Measurements from ENCODE around the gene SLC12A1.

SLC12A1 gene

DNA sequence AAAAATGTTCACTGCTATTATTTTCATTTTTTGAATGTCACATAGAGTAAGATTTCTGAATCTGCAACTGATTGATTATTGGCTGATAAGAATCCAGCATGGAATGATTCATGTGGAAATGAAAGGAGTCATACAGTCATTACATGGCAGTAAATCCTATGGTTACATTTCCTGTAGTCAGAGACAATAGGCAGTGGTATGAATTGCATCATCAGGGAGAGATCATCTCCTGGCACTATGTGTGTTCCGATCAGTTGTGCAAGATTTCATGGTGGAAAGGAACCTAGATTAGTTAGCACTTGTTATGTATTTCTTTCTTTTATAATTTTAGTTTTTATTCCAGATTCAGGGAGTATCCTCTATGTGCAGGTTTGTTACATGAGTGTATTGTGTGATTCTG lies 38.8 kb downstream of the SLC12A1 start:
- peak; percentile 46 for DNase-seq

DNA sequence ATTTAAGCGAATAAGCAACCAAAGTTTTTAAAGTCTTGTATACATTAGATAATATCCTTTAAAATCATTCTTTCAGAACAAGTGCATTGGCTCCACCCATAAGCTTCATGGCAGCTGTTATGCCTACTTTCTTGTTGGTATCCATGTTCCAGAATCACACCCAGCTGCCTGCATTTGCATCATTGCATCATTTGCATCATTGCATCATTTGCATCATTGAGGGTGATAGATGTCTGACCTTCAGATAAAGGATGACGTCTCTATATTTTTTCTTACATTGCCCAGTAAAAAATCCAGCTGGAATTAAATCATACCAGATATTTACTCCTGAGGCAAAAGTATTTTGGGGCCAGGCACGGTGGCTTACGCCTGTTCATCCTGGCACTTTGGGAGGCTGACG lies 42.3 kb downstream of the SLC12A1 start:
- DNase-seq, result no peak

DNA sequence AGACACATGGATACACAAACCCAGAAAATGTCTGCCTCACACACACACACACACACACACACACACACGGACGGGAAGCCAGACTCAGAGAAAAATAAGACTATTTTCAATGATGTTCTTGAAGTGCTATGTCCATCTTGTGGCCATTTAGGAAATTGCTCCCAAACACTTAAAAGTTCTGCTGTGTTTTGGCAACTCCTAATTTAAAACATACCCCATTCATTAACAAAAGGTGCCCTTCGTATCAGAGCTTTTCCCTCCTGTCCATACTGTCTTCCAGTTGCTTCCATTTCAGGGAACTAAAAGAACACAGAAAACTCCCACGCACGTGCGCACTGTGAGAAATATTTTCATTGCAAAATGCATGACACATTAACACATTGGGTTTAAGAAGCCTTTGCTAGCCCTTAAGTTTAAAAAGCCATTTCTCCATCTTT lies 44.6 kb downstream of the SLC12A1 start:
- DNase-seq, result peak; percentile 87

DNA sequence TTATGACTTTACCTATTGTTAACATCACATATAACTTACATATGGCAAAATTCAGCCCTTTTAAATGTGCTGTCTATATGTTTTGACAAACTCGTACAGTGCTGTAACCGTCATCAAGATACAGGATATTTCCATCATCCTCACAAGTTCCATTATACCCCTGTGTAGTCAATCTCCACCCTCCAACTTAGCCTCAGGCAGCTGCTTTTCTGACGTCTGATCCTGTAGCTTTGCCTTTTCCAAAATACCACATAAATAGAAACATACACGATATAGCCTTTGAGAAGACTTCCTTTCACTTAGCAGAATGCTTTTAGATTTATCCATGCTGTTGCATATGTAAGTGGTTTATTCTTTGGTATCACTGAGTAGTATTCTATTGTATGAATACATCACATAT lies 47.1 kb downstream of the SLC12A1 start:
- no peak for DNase-seq

DNA sequence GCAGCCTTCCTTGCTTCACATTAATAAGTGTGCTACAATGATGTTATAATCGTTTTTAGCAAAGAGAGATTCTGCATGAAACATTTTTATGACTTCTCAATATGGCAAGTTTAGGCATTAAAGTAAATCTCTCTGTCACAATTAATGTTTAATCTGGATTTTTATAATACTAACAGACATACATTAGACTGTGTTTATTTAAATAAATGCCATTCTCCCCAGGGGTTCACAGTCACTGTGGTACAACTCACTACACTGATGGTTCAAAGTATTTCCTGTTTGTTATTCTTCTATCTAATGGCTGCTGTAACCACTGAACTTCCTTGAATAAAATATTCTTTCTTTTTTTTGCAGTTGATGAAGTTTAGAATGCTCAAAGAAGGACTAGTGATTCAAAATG lies 59.0 kb downstream of the SLC12A1 start:
- peak; percentile 12 for DNase-seq

DNA sequence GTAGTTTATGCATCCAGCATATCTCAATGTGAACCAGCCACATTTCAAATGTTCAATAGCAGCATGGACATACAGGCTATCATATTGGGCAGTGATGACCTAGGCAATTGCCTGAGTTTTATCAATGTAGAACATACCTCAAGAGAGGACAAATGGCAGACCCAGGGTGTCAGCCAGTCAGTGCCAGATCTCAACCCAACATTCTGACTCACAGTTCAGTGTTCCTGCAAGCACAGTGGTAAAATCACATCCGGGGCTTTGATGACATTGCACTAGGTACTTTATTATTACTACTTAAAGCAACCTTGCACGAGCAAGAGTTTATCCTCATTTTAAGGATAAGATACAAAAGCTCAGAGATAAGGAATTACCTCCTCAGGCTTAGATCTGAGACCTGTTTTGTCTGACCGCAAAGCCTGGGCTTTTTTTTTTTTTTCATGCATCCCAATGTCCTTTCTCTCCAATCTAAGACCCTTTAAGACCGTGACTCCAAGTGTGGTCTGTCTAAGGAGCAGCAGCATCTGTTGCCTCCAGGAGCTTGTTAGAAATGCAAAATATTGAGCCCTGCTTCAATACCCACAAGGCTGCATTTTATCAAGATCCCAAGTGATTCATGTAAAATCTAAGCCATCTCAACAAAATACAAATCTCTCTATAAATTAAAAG lies 60.1 kb downstream of the SLC12A1 start:
- DNase-seq, result no peak

DNA sequence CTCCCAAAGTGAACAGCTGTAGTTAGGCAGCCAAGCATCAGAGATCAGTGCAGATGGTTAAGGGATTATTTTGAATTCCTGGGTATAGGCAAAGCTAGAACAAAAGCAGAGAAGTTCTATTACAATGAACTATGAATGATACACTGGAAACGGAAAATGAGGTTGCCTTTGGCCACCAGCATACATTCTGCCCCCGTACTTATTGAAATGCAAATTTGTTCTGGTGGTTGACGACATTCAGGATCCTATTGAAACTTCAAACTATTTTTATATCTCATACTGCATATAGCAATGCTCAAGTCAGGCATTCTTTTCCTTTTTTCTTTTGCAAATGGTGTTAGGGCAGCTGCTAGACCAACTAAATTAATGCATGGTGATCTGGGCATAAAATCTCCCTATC lies 61.7 kb downstream of the SLC12A1 start:
- no peak for DNase-seq

DNA sequence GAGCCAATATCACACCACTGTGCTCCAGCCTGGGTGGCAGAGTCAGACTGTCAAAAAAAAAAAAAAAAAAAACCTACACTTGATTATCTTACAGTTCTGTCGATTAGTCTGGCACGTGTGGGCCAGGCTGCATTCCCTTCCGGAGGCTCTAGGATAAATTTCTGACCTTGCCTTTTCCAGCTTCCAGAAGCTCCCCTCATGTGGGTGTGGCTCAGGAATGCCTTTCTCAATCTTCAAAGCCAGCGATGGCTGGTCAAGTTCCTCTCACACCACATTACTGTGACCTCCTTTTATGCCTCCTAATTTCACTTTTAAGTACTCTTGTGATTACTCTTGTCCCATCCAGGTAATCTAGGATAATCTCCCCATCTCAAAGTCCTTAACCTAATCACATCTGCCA lies 66.9 kb downstream of the SLC12A1 start:
- DNase-seq, result no peak

DNA sequence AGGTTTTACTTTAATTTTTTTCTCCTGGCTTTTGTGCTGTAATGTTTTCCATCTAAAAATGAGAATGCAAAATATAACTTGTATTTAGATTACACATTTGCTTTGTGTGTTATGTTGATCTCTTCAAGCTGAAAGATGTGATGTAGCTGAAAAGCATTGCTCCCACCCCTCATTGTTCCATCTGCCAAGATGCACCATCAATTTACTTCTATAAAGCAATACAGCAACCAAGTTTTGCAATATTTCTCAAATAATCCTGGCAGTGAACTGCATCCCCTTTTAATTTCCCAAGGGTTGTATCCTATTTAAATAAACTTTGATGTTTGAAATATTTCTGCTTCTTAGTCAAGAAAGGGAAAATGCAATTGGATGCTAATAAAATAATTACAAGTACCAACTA lies 72.6 kb downstream of the SLC12A1 start:
- no peak for DNase-seq

DNA sequence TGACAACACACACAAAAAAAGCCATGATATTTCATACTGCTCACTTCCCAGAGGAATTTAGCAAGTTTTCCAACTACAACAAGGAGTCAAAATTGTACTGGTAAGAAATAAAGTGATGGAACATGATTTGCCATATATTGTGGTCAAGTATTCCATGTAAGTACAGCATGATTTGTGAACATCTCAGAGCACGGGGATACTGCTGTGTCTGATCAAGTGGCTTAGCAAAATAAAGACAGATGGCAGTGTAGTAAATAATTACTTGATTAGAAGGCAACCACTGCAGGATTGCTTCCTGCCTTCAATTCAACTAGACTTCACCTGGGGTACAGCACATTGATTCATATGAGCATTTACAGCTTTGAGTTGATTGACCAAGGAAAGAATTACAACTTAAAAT lies 73.5 kb downstream of the SLC12A1 start:
- DNase-seq, result peak; percentile 77

DNA sequence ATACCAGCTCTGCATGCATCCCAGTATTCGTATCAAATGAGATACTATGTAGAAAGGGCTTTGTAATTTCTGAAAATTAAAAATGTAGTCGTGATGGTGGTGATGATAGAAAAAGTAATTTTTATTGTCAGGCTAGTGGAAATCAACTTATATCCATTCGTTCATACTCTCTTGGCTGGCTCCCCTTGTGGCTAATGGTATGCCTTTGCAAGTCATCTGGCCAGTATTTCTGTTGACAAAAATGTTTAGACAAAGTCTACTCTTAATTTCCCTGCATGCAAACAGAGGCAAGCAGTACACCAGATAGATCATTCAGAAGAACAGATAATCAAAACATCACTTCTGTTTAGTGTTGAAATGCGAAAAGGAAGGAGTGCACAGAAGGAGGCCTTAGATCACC lies 75.6 kb downstream of the SLC12A1 start:
- no peak for DNase-seq

DNA sequence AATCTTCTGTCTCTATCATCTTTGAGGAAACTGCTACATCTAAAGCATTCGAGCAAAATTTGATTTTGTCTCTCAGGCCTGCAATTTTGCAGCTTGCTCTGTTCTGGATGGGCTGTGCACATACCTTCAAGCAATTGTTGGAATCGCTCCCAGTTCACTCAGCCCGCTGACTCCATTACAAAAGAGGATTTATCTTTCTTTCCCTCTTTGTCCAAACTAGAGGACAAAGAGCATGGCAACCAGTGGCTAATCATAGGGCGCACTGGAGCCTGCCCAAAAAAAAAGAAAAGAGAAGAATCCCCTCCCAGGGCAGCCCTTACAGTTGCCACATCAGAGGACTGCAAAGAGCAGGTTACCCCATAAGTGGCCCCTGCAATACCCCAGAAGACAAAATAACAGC lies 76.1 kb downstream of the SLC12A1 start:
- DNase-seq, result peak; percentile 72

DNA sequence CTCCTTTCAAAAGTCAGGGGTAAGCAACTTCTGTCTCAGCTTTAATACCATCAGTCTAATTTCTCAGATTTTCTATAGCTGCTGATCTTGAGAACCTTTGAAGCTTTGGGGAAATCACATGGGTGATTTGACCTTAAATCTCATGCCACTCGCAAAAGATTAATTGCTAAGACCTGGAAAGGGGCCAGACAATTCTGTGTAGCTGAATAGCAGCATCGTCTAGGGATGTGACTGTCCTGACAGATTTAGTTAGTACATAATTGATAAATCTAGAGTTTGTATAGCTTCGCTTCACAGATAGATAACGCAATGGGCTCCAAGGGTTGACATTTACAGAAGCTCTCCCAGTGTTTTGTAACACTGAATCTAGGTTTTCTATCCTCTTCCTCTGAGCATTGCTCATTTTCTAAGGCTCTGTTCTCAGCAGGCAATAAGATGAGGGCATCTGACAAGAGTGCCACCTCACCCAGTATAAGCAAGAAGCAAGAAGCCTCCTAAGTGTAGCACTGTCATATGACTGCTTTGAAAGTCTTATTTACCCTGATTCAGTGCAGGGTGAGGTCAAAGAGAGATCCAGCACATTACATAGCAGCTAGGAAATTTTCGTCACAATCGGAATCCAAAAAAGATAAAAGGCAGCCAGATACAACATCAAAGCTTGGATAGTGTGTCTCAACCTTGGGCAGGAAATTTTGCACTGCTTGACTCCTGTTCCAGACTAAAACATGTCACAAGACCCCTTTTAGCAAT lies 77.5 kb downstream of the SLC12A1 start:
- DNase-seq, result peak; percentile 68

DNA sequence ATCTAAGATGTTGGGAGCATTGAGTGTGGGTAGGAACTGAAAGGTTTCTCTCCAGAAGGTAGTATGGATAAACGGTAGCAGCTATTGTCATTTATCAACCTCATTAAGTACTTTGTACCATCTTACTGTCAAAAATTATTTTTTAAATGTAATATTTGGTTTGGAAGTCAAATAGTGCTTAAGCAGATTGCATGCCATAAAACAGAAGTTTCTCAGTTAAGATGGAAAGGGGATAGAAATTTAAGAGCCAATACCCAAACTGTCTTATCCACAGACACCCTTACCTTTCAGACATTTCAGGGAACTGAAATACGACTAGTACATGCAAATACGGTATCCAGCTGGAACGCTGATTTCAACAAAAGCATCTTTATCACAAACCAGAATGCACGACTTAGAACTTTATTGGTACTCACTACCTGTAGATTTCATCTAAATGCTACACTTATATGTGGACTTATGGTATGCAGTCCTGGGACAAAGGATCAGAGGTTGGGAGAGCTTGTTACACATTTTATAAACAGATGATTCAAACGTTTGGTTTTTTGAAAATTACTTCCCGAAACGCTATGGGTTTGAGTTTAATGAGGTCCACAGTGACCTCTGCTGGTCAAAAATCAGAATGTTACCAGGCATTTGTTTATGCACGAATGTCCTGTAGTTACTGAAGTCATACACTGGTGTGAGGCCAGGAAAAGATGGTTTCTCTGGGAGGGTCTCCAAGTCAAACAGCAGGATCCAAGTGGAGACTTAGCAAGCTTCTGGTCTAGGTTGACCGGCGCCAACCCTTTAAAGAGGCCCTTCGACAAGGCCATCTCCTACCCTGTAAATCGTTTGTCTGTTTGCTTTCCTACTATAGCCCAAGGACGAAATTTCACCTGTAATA lies 79.5 kb downstream of the SLC12A1 start:
- DNase-seq, result peak; percentile 84

DNA sequence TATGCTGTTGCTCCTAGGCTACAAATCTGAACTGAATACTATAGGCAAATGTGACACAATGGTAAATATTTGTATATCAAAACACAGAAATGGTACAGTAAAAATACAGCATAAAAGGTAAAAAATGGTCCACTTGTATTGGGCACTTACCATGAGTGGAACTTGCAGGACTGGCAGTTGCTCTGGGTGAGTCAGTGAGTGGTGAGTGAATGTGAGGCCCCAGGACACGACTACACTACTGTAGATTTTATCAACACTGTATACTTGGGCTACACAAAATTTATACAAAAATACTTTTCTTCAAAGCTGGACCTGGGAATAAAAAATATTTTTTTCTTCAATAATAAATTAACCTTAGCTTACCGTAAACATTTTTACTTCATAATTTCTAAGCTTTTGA lies 83.5 kb downstream of the SLC12A1 start:
- DNase-seq, result no peak

DNA sequence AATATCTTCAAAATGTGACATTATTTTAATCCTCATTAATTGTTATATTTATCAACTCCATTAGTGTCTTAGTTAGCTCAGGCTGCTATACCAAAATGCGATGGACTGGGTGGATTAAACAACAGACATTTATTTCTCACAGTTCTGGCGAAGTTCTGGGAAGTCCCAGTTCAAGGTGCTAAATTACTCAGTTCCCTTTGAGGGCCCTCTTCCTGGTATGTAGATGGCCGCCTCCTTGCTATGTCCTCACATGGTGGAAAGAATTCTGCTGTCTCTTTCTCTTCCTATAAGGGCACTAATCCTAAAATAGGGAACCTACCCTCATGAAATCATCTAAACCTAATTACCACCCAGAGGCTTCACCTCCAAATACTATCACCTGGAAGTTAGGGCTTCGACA lies 86.4 kb downstream of the SLC12A1 start:
- no peak for DNase-seq

DNA sequence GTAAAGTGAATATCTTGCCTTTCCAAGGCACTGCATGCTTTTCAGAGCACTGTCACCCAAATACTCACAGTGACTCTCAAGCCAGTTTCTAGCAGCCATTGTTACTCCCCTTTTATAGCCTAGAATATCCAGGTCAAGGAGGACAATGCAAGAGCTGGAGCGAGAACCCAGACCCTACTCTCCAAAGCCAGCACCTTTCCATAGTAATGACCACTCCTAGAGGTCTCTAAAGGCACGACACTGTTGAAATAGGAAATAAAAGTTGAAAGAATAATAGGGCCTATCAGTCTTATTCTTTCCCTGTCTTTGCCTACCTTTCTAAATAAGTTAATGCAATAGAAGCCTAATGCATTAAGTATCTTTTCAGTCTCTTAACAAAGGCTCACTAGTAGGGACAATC lies 91.6 kb downstream of the SLC12A1 start:
- no peak for DNase-seq

DNA sequence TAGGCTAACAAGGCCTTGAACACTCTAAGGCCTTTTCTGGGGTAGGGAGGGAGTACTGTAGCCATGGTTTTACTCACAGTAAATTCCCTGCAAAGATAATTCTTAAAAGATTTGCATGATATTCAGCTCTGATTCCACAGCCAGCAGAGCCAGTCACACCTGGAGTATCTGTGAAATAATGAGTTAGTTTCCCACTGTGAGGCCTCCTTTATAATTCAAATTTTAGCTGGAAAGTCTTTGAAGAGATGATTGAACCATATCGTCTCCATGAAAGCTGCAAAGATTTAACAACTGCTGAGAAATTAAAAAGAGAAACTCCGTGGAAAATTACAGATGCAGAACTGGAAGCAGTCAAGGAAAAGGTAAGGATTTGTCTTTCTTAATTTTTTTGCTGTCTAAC lies 92.8 kb downstream of the SLC12A1 start:
- DNase-seq, result peak; percentile 22

DNA sequence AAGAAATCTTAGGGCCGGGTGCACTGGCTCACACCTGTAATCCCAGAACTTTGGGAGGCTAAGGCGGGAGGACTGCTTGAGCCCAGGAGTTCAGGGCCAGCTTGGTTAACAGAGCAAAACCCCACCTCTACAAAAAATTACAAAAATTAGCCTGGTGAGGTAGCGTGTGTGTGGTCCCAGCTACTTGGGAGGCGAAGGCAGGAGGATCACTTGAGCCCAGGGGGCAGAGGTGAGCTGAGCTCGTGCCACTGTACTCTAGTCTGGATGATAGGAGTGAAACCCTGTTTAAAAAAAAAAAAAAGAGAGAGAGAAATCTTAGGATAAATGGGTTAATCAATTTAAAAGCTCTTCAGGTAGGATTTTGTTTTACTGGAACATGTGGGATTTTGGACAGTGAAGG lies 93.9 kb downstream of the SLC12A1 start:
- DNase-seq, result no peak

DNA sequence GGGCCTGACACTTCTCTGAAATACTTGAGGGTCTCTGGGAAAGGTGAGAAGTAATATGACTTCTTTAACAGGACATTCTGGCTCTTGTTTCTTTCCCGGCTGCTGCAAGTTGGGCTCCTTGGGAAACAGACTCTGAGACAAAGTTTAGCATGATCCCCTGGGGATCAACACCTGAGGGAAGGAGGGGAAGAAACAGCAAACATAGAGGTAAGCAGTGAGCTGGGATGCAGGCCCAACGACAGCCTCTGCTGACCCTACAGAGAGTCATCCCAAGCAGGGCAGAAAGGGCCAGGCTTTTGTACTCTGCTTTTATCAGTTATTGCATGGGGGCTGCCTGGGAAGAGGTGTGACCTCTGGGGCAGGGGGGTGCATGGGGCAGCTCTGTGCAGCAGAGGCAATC lies 98.3 kb downstream of the SLC12A1 start:
- DNase-seq, result no peak

DNA sequence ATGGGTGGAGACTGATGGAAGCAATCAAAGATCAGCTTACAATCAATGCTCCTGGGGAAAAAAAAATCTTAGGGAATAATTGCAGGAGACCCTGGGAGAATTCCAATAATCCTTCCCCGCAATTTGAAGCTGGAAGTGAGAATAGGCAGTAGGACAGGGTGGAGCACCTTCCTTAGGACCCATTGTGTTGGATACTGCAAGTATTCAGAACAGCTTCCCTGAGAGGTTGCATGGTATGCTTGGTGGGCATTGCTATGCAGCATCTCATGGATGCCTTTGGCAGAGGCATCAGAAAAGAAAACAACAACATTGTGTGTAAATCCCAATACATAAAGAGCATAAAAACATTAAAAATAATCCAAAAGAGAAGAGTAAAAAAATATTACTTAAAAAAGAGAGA lies 100.5 kb downstream of the SLC12A1 start:
- no peak for DNase-seq

DNA sequence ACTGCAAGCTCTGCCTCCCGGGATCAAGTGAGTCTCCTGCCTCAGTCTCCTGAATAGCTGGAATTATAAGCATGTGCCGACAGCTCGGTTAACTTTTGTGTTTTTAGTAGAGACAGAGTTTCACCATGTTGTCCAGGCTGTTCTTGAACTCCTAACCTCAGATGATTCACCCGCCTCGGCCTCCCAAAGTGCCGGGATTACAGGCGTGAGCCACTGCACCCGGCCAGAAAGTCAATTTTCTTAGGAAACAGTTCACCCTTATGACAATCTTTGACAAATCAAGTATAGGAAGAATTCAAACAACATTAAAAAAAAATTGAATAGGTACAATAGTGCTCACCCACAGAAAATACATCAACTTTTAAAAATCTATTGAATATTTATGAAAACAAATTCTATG lies 101.5 kb downstream of the SLC12A1 start:
- no peak for DNase-seq

DNA sequence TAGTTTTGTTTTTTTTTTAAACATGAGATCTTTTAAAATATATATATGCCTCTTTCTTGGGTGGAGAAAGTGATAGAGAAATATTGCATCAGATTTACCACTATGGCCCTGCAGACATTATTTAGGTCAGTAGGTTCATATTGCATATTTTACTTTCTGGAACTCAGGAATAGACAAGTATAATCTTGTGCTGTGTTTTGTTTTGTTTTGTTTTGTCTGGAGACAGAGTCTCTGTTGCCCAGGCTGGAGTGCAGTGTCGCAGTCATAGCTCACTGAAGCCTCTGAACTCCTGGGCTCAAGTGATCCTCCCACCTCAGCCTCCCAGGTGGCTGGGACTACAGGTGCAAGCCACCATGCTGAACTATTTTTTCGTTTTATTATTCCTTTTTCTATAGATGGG lies 103.6 kb downstream of the SLC12A1 start:
- DNase-seq, result no peak

DNA sequence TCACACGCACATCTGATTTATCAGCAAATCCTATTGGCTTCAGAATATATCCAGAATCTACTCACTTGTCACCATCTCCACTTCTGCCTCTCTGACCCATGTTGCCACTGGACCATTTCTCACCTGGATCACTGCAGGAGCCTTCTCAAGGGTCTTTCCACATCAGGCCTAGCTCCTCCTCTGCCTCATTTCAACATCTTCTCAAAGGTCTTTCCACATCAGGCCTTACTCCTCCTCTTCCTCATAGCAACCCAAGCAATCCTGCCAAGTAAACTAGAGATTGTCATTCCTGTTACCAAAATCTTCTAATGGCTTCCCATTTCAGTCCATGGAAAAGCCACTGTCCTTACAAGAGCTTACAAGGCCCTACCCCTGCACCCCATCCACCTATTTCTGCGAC lies 107.1 kb downstream of the SLC12A1 start:
- DNase-seq, result no peak
